Adipocyte (in vitro differentiated cells): ENCODE data around the gene GALNS.
"Not testable (repeated sequence)": the region's sequence is repeated elsewhere in the genome, so short reads cannot be mapped to it uniquely, and the experiment has no call there.

Experiments used
- DNase-seq: peaks from one replicate; pipeline ENCODE4 v3.0.0-alpha.2; 2015; ENCODE audit warnings: low read depth
- H3K27me3 ChIP-seq: replicated peaks from 2 replicates; pipeline ENCODE4 v1.7.0; 2013; ENCODE audit warnings: mild to moderate bottlenecking, low read length, moderate library complexity; ENCODE audit not compliant: control insufficient read depth, insufficient read depth
- H3K36me3 ChIP-seq: 2 replicates; pipeline ENCODE4 v1.7.0; 2013; ENCODE audit warnings: low read length, mild to moderate bottlenecking, moderate library complexity; ENCODE audit not compliant: control insufficient read depth, insufficient read depth, severe bottlenecking
- H3K4me1 ChIP-seq: 2 replicates; pipeline ENCODE4 v1.7.0; 2013; ENCODE audit warnings: mild to moderate bottlenecking, low read length, moderate library complexity; ENCODE audit not compliant: control insufficient read depth, insufficient read depth
- H3K4me3 ChIP-seq: 2 replicates; pipeline ENCODE4 v1.7.0; 2013; ENCODE audit warnings: mild to moderate bottlenecking, low read length, moderate library complexity
- H3K9ac ChIP-seq: 2 replicates; pipeline ENCODE4 v1.7.0; 2013; ENCODE audit warnings: mild to moderate bottlenecking, low read length, moderate library complexity
- H3K9me3 ChIP-seq: 2 replicates; pipeline ENCODE4 v1.7.0; 2013; ENCODE audit warnings: mild to moderate bottlenecking, low read length, moderate library complexity; ENCODE audit not compliant: control insufficient read depth

GALNS gene

GRCh38 chr16:88792078-88792550, 64.6 kb downstream of the GALNS start:
- no peaks in the 10 kb centered on the region for H3K36me3 ChIP-seq
- peaks cover 6% of the 10 kb centered on the region for H3K27me3 ChIP-seq
- no peak overlapping the region for H3K4me3 ChIP-seq
- DNase-seq, result peak; percentile 62
- no peaks in the 10 kb centered on the region for H3K9me3 ChIP-seq
- peaks cover 23% of the 10 kb centered on the region for H3K4me1 ChIP-seq
- H3K9ac ChIP-seq, result no peak overlapping the region

GRCh38 chr16:88790312-88791211, 66.2 kb downstream of the GALNS start:
- Histone ChIP-seq H3K36me3 (no peaks in the 10 kb centered on the region), H3K4me1 (peaks cover 23% of the 10 kb centered on the region), H3K27me3 (peaks cover 6% of the 10 kb centered on the region), H3K4me3 (no peak overlapping the region), H3K9ac (no peak overlapping the region), H3K9me3 (no peaks in the 10 kb centered on the region)
- DNase-seq, result peak; percentile 55

- Histone ChIP-seq H3K27me3 (peaks cover 6% of the 10 kb centered on the region), H3K9ac (no peak overlapping the region), H3K36me3 (no peaks in the 10 kb centered on the region), H3K9me3 (no peaks in the 10 kb centered on the region), H3K4me1 (peaks cover 23% of the 10 kb centered on the region), H3K4me3 (no peak overlapping the region)
- no peak for DNase-seq
Measured at GRCh38 chr16:88789594-88789993, 67.2 kb downstream of the GALNS start.

- H3K36me3 ChIP-seq, H3K4me3 ChIP-seq, H3K9me3 ChIP-seq, H3K27me3 ChIP-seq, DNase-seq, H3K9ac ChIP-seq: not testable (repeated sequence)
- peaks cover 23% of the 10 kb centered on the region for H3K4me1 ChIP-seq
Measured at GRCh38 chr16:88788749-88789148, 68.0 kb downstream of the GALNS start.

- Histone ChIP-seq H3K9ac (no peak overlapping the region), H3K9me3 (no peaks in the 10 kb centered on the region)
- DNase-seq, result no peak
Measured at GRCh38 chr16:88787579-88788314, 69.0 kb downstream of the GALNS start.

GRCh38 chr16:88785106-88785924, 71.4 kb downstream of the GALNS start, which contains the start of gene PIEZO1:
Gene PIEZO1, minus strand, starts transcription at chr16:88785220. Its CDS starts 256 bp downstream, at chr16:88784964.
- Histone ChIP-seq H3K27me3 (no peaks in the 10 kb centered on the region), H3K4me1 (peaks cover 40% of the 10 kb centered on the region), H3K4me3 (peak within 1 kb of the TSS; percentile 89), H3K9ac (peak within 1 kb of the TSS; percentile 96), H3K36me3 (no peaks in the 10 kb centered on the region), H3K9me3 (no peaks in the 10 kb centered on the region)
- peak; percentile 92 for DNase-seq

More at GRCh38 chr16:88787579-88788314, 69.0 kb downstream of the GALNS start:
- Histone ChIP-seq H3K27me3 (peaks cover 4% of the 10 kb centered on the region), H3K36me3 (no peaks in the 10 kb centered on the region), H3K4me1 (peaks cover 30% of the 10 kb centered on the region), H3K4me3 (no peak overlapping the region)

- H3K4me1 ChIP-seq, result peaks cover 41% of the 10 kb centered on the region
- H3K9me3 ChIP-seq, result no peaks in the 10 kb centered on the region
- H3K27me3 ChIP-seq, result no peaks in the 10 kb centered on the region
- H3K36me3 ChIP-seq, result no peaks in the 10 kb centered on the region
- no peak for DNase-seq
- peak overlapping the region; percentile 96 for H3K9ac ChIP-seq
- peak overlapping the region; percentile 89 for H3K4me3 ChIP-seq
Measured at GRCh38 chr16:88784856-88785105, 72.0 kb downstream of the GALNS start.

- Histone ChIP-seq H3K9ac (peak overlapping the region; percentile 96), H3K9me3 (no peaks in the 10 kb centered on the region), H3K27me3 (no peaks in the 10 kb centered on the region), H3K36me3 (no peaks in the 10 kb centered on the region), H3K4me3 (peak overlapping the region; percentile 89), H3K4me1 (peaks cover 46% of the 10 kb centered on the region)
- peak; percentile 94 for DNase-seq
Measured at GRCh38 chr16:88784074-88784855, 72.5 kb downstream of the GALNS start.

GRCh38 chr16:88783391-88784073, 73.2 kb downstream of the GALNS start:
- peak; percentile 54 for DNase-seq

More at GRCh38 chr16:88783391-88784073, 73.2 kb downstream of the GALNS start:
- peaks cover 51% of the 10 kb centered on the region for H3K4me1 ChIP-seq
- H3K36me3 ChIP-seq, result no peaks in the 10 kb centered on the region
- H3K9me3 ChIP-seq, result no peaks in the 10 kb centered on the region
- H3K9ac ChIP-seq, result peak overlapping the region; percentile 96
- H3K4me3 ChIP-seq, result peak overlapping the region; percentile 89
- no peaks in the 10 kb centered on the region for H3K27me3 ChIP-seq
